Sigmoid colon (tissue), 4 donors: ENCODE measurements around the gene SUSD3.

Experiments
- CTCF ChIP-seq, 4 experiments: fragments of 450-650 bp in 3 of 4; fragments of 200-600 bp in 1 of 4; IDR thresholded peaks; one replicate each; pipeline ENCODE4 v1.5.1; 2016 to 2019; ENCODE audit warnings: antibody characterized with exemption in 4 of 4, mild to moderate bottlenecking in 3 of 4, moderate library complexity in 2 of 4
- EP300 ChIP-seq, 4 donors: sonication (generic); formaldehyde crosslinking; IDR thresholded peaks; one replicate each; pipeline ENCODE4 v1.6.1; 2017; ENCODE audit warnings: antibody characterized with exemption in 4 of 4
- POLR2A ChIP-seq, 2 donors: fragments of 450-650 bp; IDR thresholded peaks; one replicate each; pipeline ENCODE4 v1.6.1; 2016; ENCODE audit warnings: antibody characterized with exemption in 2 of 2, mild to moderate bottlenecking in 2 of 2, moderate library complexity in 2 of 2
- POLR2AphosphoS5 ChIP-seq, 4 donors: sonication (generic); formaldehyde crosslinking; IDR thresholded peaks; one replicate each; pipeline ENCODE4 v1.6.1; 2017; ENCODE audit warnings: antibody characterized with exemption in 4 of 4

- TF ChIP-seq CTCF (IDR thresholded peaks at IDR 0.05) (no peak), EP300 (IDR thresholded peaks at IDR 0.05) (no peak), POLR2AphosphoS5 (IDR thresholded peaks at IDR 0.05) (no peak), POLR2A (IDR thresholded peaks at IDR 0.05) (no peak)
These were observed 44.5 kb upstream of the SUSD3 start for GRCh38 chr9:93013856-93014582.
